ENCODE results near the gene OTOGL.

DNA sequence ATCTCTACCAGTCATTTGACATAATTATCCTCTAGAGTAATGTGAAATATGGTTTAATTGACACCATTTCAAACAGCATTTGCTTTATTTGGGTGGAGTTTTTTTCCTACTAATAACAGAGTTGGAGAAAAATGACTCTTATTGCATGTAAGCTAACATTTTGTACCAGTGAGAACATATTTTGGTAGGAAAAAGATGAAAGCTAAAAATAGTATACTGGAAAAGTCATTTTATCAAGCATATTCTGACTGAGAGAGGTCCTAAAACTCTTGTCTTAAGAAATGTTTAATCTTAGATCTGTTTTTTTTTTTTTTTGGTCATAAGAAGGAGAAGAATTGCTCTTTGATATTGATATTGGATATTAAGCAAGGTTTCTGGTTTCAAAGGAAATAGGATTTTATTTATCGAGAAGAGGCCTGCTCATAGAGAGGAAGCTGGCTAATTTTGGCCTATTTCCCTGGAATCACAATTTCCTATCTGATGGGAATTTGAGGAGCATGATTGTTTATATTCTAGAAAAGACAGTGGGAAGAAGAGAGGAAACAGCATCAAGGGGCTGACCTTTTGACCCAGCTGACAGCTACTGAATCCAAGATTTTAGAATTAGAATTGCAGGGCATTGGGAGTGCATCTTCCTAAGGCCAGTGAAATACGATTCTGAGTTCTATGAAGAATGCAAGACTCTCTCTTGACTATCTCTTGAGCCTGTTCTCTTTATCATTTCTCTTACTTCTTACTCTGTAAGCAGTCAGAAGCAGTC is 19.4 kb downstream of the OTOGL start:
- TF ChIP-seq, protein P1, sequence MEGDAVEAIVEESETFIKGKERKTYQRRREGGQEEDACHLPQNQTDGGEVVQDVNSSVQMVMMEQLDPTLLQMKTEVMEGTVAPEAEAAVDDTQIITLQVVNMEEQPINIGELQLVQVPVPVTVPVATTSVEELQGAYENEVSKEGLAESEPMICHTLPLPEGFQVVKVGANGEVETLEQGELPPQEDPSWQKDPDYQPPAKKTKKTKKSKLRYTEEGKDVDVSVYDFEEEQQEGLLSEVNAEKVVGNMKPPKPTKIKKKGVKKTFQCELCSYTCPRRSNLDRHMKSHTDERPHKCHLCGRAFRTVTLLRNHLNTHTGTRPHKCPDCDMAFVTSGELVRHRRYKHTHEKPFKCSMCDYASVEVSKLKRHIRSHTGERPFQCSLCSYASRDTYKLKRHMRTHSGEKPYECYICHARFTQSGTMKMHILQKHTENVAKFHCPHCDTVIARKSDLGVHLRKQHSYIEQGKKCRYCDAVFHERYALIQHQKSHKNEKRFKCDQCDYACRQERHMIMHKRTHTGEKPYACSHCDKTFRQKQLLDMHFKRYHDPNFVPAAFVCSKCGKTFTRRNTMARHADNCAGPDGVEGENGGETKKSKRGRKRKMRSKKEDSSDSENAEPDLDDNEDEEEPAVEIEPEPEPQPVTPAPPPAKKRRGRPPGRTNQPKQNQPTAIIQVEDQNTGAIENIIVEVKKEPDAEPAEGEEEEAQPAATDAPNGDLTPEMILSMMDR (IDR thresholded peaks at IDR 0.05) = no peak
- no peak for TF ChIP-seq ZFX (IDR thresholded peaks at IDR 0.05; ENCODE audit: borderline replicate concordance)
